HEK293 (cell line): Measurements from ENCODE around the gene PRDM15.

Source experiments
- CTCF ChIA-PET: fragments of 350-600 bp; formaldehyde crosslinking; extraction: SDS; loops from one replicate; lab custom pipeline; 2021; ENCODE audit warnings: antibody characterized with exemption; lab: Yijun Ruan, JAX
- POLR2A ChIA-PET: fragments of 300-600 bp; formaldehyde crosslinking; extraction: SDS; loops from one replicate; lab custom pipeline; 2020; ENCODE audit warnings: antibody characterized with exemption, inconsistent platforms; lab: Yijun Ruan, JAX
- H3K27ac ChIP-seq: fragments of 200-500 bp; sonication (Bioruptor generic); 2 replicates; pipeline ENCODE4 v1.5.1; 2014; ENCODE audit warnings: low read depth, low read length, control low read depth, inconsistent platforms; ENCODE audit errors: extremely low read depth
- H3K36me3 ChIP-seq, 2 experiments: fragments of 200-500 bp in 1 of 2; sonication (Bioruptor generic) in 1 of 2; 1 replicate in 1 of 2; 2 replicates in 1 of 2; pipeline ENCODE4 v1.5.1; 2014 to 2017; ENCODE audit warnings: inconsistent platforms in 2 of 2, low read length in 2 of 2; ENCODE audit not compliant: control insufficient read depth in 2 of 2, insufficient read depth in 1 of 2
- H3K4me1 ChIP-seq: fragments of 200-500 bp; sonication (Bioruptor generic); 2 replicates; pipeline ENCODE4 v1.5.1; 2014; ENCODE audit warnings: mild to moderate bottlenecking, low read length, inconsistent platforms; ENCODE audit not compliant: control insufficient read depth, insufficient read depth
- H3K4me3 ChIP-seq: 2 replicates; pipeline ENCODE4 v1.5.1; 2011; ENCODE audit warnings: low read depth, mild to moderate bottlenecking, control low read depth, low read length, moderate library complexity
- H3K9me3 ChIP-seq: fragments of 200-500 bp; sonication (Bioruptor generic); 2 replicates; pipeline ENCODE4 v1.5.1; 2014; ENCODE audit warnings: low read depth, low read length, inconsistent platforms; ENCODE audit not compliant: control insufficient read depth, insufficient read depth
- FEZF1 ChIP-seq: fragments of 450-650 bp; formaldehyde crosslinking; IDR thresholded peaks from 2 replicates; pipeline ENCODE4 v1.5.1; 2016; ENCODE audit warnings: missing biosample characterization, missing genetic modification characterization
- GFI1B ChIP-seq: fragments of 450-650 bp; formaldehyde crosslinking; IDR thresholded peaks from 2 replicates; pipeline ENCODE4 v1.5.1; 2016; ENCODE audit warnings: missing biosample characterization, missing genetic modification characterization
- GLIS2 ChIP-seq: fragments of 450-650 bp; formaldehyde crosslinking; IDR thresholded peaks from 2 replicates; pipeline ENCODE4 v1.5.1; 2016; ENCODE audit warnings: missing biosample characterization, missing genetic modification characterization
- REPIN1 ChIP-seq: fragments of 450-650 bp; formaldehyde crosslinking; IDR thresholded peaks from 2 replicates; pipeline ENCODE4 v1.5.1; 2017; ENCODE audit warnings: missing biosample characterization, missing genetic modification characterization, low read depth
- SETDB1 ChIP-seq: IDR thresholded peaks from one replicate; pipeline ENCODE4 v1.6.1; 2017; ENCODE audit warnings: mild to moderate bottlenecking, low read length, moderate library complexity, mixed read lengths; ENCODE audit not compliant: insufficient read length
- TRIM28 ChIP-seq: IDR thresholded peaks from 2 replicates; pipeline ENCODE4 v1.6.1; 2011; ENCODE audit warnings: low read length, control low read depth, borderline replicate concordance
- YY2 ChIP-seq: fragments of 450-650 bp; formaldehyde crosslinking; IDR thresholded peaks from 2 replicates; pipeline ENCODE4 v1.5.1; 2016; ENCODE audit warnings: missing biosample characterization, missing genetic modification characterization
- ZBTB1 ChIP-seq: fragments of 450-650 bp; formaldehyde crosslinking; IDR thresholded peaks from 2 replicates; pipeline ENCODE4 v1.5.1; 2016; ENCODE audit warnings: missing biosample characterization, missing genetic modification characterization
- ZNF10 ChIP-seq: fragments of 450-650 bp; formaldehyde crosslinking; IDR thresholded peaks from 2 replicates; pipeline ENCODE4 v1.5.1; 2017; ENCODE audit warnings: missing biosample characterization, missing genetic modification characterization
- ZNF24 ChIP-seq: fragments of 450-650 bp; formaldehyde crosslinking; IDR thresholded peaks from 2 replicates; pipeline ENCODE4 v1.5.1; 2016; ENCODE audit warnings: missing biosample characterization, missing genetic modification characterization
- ZNF274 ChIP-seq, 2 experiments: fragments of 200-500 bp in 1 of 2; fragments of 450-650 bp in 1 of 2; sonication (Bioruptor generic) in 1 of 2; formaldehyde crosslinking in 1 of 2; IDR thresholded peaks; 2 replicates each; pipeline versions ENCODE4 v1.5.1 to v1.6.1; 2014 to 2016; ENCODE audit warnings: borderline replicate concordance in 1 of 2, inconsistent platforms in 1 of 2, low read length in 1 of 2, missing biosample characterization in 1 of 2, missing genetic modification characterization in 1 of 2
- ZNF292 ChIP-seq: fragments of 450-650 bp; formaldehyde crosslinking; IDR thresholded peaks from 2 replicates; pipeline ENCODE4 v1.5.1; 2016; ENCODE audit warnings: low read depth, missing biosample characterization, missing genetic modification characterization, borderline replicate concordance
- ZNF366 ChIP-seq: fragments of 450-650 bp; formaldehyde crosslinking; conservative IDR thresholded peaks from 2 replicates; pipeline ENCODE4 v1.5.1; 2016; ENCODE audit warnings: missing biosample characterization, missing genetic modification characterization
- ZNF423 ChIP-seq: fragments of 450-650 bp; formaldehyde crosslinking; IDR thresholded peaks from 2 replicates; pipeline ENCODE4 v1.5.1; 2016; ENCODE audit warnings: missing biosample characterization, missing genetic modification characterization
- ZNF48 ChIP-seq: fragments of 450-650 bp; formaldehyde crosslinking; IDR thresholded peaks from 2 replicates; pipeline ENCODE4 v1.5.1; 2016; ENCODE audit warnings: missing biosample characterization, missing genetic modification characterization
- ZNF514 ChIP-seq: fragments of 450-650 bp; formaldehyde crosslinking; IDR thresholded peaks from 2 replicates; pipeline ENCODE4 v1.5.1; 2016; ENCODE audit warnings: missing biosample characterization, missing genetic modification characterization
- ZNF623 ChIP-seq: fragments of 450-650 bp; formaldehyde crosslinking; IDR thresholded peaks from 2 replicates; pipeline ENCODE4 v1.5.1; 2016; ENCODE audit warnings: missing biosample characterization, missing genetic modification characterization
- ZNF768 ChIP-seq: fragments of 450-650 bp; formaldehyde crosslinking; IDR thresholded peaks from 2 replicates; pipeline ENCODE4 v1.5.1; 2018; ENCODE audit warnings: missing biosample characterization, mild to moderate bottlenecking, missing genetic modification characterization
- ZNF777 ChIP-seq: fragments of 450-650 bp; formaldehyde crosslinking; IDR thresholded peaks from 2 replicates; pipeline ENCODE4 v1.5.1; 2017; ENCODE audit warnings: missing biosample characterization, missing genetic modification characterization, borderline replicate concordance
- TF ChIP-seq, protein P1 (sequence below): fragments of 450-650 bp; formaldehyde crosslinking; IDR thresholded peaks from 2 replicates; pipeline ENCODE4 v1.5.1; 2016; ENCODE audit warnings: missing biosample characterization, missing genetic modification characterization
- TF ChIP-seq, protein P2 (sequence below): fragments of 450-650 bp; formaldehyde crosslinking; IDR thresholded peaks from 2 replicates; pipeline ENCODE4 v1.5.1; 2017; ENCODE audit warnings: missing biosample characterization, missing genetic modification characterization
- TF ChIP-seq, protein P3 (sequence below): fragments of 450-650 bp; formaldehyde crosslinking; IDR thresholded peaks from 2 replicates; pipeline ENCODE4 v1.5.1; 2017; ENCODE audit warnings: missing biosample characterization, missing genetic modification characterization

The PRDM15 gene

DNA sequence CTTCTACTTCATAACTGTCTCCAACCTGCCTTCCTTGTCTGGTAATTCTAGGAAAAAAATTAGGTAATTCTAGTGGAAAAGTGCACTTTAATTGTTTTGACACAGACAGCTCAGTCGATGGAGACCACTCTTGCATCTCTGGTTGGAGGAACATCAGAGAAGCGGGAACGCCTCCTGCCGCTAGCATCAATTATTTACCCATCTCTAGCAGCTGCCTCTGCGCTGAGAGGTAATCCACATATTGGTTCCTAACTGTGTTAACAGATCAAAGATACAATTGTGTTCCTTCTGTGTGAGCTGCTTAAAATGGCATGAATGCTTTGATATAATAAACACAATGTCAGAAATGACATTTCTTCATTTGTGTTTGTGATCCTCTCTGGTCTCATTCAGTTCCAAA lies 41.3 kb upstream of the PRDM15 start:
- Histone ChIP-seq H3K4me3 (no peak overlapping the region), H3K27ac (no peak overlapping the region), H3K9me3 (no peaks in the 10 kb centered on the region), H3K36me3 (peaks cover 0 to 5% of the 10 kb centered on the region in 2 experiments; a peak in 1 of 3 replicates), H3K4me1 (no peaks in the 10 kb centered on the region)
- ChIA-PET POLR2A (no interaction called here), CTCF (interaction anchor here (0.5 to 0.6 kb wide), 2 partner anchors 114 to 225 kb away, joined by 3 read pairs; no protein-coding TSS in a partner anchor)
- TF ChIP-seq ZNF514 (tag by site-specific recombination) (no peak), ZNF24 (no peak), REPIN1 (tag by site-specific recombination) (no peak), GFI1B (tag by site-specific recombination) (no peak), GLIS2 (tag by site-specific recombination) (no peak)

DNA sequence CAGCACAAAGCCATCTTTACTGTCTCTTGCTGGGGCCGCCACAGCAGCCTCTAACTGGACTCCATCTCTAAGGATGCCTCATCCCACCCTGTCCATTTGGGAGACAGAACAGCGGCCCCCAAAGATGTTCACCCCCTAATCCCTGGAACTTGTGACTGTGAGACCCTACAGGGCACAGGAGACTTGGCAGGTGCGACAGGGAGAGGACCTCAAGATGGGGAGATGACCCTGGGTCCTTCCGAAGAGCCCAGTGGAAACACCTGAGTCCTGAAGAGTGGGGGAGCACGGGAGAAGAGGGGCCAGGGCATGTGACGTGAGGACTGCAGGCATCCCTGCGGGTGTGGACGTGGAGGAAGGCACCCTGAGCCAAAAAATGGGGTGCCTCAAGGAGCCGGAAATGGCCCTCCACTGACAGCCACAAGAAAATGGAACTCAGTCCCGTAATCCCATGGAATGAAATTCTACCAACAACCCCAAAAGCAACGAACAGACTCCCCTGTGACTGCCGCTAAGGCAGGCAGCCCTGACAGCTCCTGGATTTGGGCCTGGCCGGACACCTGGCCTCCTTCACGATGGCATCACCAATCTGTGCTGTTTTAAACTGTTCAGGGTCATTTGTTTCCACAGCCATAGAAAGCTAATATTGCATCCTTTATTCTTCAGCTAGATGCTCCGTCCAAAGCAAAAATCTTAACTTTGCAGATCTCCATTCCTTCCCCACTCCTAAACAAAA lies 40.7 kb upstream of the PRDM15 start:
- H3K27ac ChIP-seq: no peak overlapping the region
- CTCF ChIA-PET: interaction anchor here (0.6 kb wide), 1 partner anchor 226 kb away, joined by 3 read pairs; no protein-coding TSS in a partner anchor
- no peaks in the 10 kb centered on the region for H3K9me3 ChIP-seq
- TF ChIP-seq ZNF10: no peak
- H3K36me3 ChIP-seq: peaks cover 0 to 5% of the 10 kb centered on the region in 2 experiments; a peak in 1 of 3 replicates
- H3K4me3 ChIP-seq: no peak overlapping the region
- no peaks in the 10 kb centered on the region for H3K4me1 ChIP-seq
- POLR2A ChIA-PET: no interaction called here

DNA sequence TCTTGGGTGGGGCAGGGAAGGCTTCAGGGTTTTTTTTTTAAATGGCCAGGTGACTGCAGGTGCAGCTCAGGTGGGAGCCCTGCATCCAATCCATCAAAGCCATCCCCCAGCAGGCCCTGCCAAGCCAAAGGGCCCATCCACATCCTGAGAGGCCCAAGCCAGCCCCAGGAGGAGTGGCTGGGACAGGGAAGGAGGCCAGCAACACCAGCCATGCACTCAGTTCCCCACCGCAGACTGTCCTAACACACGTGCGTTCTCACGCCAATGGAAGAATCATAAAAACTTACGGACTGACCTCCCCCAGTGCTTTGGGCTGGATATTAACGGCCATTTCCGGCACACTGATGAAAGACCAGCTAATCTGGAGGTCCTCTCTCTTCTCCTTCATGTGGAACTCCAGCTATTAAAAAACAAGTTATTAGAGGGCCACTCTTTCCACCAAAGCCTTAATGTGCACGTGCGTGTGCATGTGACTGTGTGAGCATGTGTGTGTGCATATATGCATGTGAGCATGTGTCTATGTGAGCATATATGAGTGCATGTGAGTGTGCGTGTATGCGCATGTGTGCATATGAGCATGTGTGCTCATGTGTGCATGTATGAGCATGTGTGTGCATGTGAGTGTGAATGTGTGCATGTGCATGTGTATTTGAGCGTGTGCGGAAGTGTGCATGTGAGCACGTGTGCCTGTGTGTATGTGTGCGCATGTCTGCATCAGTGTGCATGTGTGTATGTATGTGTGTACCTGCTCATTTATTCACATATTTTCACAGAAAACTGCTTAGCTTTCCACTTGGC lies 39.6 kb upstream of the PRDM15 start:
- H3K27ac ChIP-seq: no peak overlapping the region
- no peaks in the 10 kb centered on the region for H3K4me1 ChIP-seq
- POLR2A ChIA-PET: no interaction called here
- H3K36me3 ChIP-seq: peaks cover 0 to 5% of the 10 kb centered on the region in 2 experiments; a peak in 1 of 3 replicates
- no peak overlapping the region for H3K4me3 ChIP-seq
- 0 out of 2 replicates have a peak, but pooled peaks have one; percentile 22 for TF ChIP-seq ZNF48 (tag by site-specific recombination)
- TF ChIP-seq TRIM28: no peak
- TF ChIP-seq, all 188 proteins: peak for 1
- H3K9me3 ChIP-seq: no peaks in the 10 kb centered on the region
- CTCF ChIA-PET: interaction anchor here (0.6 kb wide), 1 partner anchor 54 kb away, joined by 3 read pairs; no protein-coding TSS in a partner anchor

DNA sequence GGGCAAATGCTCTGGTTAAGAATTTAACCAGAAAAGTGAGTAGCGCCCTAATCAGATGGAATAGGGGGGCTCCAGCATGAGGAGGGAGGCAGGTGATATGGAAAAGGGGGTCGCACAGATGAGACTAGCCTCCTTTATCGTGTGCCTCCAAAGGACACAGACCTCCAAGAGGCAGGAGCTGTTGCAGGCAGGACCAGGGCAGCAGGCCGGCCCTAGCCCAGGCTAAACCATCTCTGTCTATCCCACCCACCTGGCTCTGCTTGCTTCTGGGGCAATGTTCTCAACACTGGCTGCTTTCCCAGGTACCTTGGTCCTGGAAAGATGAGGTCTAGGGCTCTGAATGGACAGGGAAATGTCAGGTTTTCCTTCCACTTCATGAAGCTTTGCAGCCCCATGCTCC lies 38.4 kb upstream of the PRDM15 start:
- H3K9me3 ChIP-seq: no peaks in the 10 kb centered on the region
- H3K4me3 ChIP-seq: no peak overlapping the region
- H3K27ac ChIP-seq: no peak overlapping the region
- H3K36me3 ChIP-seq: peaks cover 0 to 5% of the 10 kb centered on the region in 2 experiments; a peak in 1 of 3 replicates
- POLR2A ChIA-PET: no interaction called here
- CTCF ChIA-PET: no interaction called here
- H3K4me1 ChIP-seq: no peaks in the 10 kb centered on the region
- no peak for TF ChIP-seq ZNF292 (tag by site-specific recombination)
- TF ChIP-seq ZNF423: no peak
- TF ChIP-seq, protein P1, sequence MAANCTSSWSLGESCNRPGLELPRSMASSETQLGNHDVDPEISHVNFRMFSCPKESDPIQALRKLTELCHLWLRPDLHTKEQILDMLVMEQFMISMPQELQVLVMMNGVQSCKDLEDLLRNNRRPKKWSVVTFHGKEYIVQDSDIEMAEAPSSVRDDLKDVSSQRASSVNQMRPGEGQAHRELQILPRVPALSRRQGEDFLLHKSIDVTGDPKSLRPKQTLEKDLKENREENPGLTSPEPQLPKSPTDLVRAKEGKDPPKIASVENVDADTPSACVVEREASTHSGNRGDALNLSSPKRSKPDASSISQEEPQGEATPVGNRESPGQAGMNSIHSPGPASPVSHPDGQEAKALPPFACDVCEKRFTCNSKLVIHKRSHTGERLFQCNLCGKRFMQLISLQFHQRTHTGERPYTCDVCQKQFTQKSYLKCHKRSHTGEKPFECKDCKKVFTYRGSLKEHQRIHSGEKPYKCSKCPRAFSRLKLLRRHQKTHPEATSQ (tag by site-specific recombination): no peak
- TF ChIP-seq ZNF274 (IDR thresholded peaks at IDR 0.05; ENCODE audit: low read length): no peak
- no peak for TF ChIP-seq ZNF274 (tag by site-specific recombination; IDR thresholded peaks at IDR 0.05; ENCODE audit: borderline replicate concordance)
- no peak for TF ChIP-seq ZNF777 (tag by site-specific recombination)
- TF ChIP-seq, protein P2, sequence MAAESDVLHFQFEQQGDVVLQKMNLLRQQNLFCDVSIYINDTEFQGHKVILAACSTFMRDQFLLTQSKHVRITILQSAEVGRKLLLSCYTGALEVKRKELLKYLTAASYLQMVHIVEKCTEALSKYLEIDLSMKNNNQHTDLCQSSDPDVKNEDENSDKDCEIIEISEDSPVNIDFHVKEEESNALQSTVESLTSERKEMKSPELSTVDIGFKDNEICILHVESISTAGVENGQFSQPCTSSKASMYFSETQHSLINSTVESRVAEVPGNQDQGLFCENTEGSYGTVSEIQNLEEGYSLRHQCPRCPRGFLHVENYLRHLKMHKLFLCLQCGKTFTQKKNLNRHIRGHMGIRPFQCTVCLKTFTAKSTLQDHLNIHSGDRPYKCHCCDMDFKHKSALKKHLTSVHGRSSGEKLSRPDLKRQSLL: no peak
- TF ChIP-seq ZNF768: no peak
- TF ChIP-seq, protein P3, sequence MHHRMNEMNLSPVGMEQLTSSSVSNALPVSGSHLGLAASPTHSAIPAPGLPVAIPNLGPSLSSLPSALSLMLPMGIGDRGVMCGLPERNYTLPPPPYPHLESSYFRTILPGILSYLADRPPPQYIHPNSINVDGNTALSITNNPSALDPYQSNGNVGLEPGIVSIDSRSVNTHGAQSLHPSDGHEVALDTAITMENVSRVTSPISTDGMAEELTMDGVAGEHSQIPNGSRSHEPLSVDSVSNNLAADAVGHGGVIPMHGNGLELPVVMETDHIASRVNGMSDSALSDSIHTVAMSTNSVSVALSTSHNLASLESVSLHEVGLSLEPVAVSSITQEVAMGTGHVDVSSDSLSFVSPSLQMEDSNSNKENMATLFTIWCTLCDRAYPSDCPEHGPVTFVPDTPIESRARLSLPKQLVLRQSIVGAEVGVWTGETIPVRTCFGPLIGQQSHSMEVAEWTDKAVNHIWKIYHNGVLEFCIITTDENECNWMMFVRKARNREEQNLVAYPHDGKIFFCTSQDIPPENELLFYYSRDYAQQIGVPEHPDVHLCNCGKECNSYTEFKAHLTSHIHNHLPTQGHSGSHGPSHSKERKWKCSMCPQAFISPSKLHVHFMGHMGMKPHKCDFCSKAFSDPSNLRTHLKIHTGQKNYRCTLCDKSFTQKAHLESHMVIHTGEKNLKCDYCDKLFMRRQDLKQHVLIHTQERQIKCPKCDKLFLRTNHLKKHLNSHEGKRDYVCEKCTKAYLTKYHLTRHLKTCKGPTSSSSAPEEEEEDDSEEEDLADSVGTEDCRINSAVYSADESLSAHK (tag by site-specific recombination): no peak
- no peak for TF ChIP-seq ZNF623 (tag by site-specific recombination)
- no peak for TF ChIP-seq ZBTB1 (tag by site-specific recombination)
- no peak for TF ChIP-seq FEZF1
- TF ChIP-seq ZNF366 (tag by site-specific recombination): no peak
- TF ChIP-seq SETDB1: no peak
- TF ChIP-seq YY2 (tag by site-specific recombination): no peak
